ENCODE results near the gene GNB5.
A peak's percentile ranks its signal among the peaks of the same experiment; 100 is the strongest.

- TF ChIP-seq CTCF (IDR thresholded peaks at IDR 0.05; ENCODE audit: insufficient read depth, low read length): peak; percentile 70
- no peak for TF ChIP-seq POLR2AphosphoS5 (IDR thresholded peaks at IDR 0.05; ENCODE audit: low read depth)
- TF ChIP-seq, protein P1, sequence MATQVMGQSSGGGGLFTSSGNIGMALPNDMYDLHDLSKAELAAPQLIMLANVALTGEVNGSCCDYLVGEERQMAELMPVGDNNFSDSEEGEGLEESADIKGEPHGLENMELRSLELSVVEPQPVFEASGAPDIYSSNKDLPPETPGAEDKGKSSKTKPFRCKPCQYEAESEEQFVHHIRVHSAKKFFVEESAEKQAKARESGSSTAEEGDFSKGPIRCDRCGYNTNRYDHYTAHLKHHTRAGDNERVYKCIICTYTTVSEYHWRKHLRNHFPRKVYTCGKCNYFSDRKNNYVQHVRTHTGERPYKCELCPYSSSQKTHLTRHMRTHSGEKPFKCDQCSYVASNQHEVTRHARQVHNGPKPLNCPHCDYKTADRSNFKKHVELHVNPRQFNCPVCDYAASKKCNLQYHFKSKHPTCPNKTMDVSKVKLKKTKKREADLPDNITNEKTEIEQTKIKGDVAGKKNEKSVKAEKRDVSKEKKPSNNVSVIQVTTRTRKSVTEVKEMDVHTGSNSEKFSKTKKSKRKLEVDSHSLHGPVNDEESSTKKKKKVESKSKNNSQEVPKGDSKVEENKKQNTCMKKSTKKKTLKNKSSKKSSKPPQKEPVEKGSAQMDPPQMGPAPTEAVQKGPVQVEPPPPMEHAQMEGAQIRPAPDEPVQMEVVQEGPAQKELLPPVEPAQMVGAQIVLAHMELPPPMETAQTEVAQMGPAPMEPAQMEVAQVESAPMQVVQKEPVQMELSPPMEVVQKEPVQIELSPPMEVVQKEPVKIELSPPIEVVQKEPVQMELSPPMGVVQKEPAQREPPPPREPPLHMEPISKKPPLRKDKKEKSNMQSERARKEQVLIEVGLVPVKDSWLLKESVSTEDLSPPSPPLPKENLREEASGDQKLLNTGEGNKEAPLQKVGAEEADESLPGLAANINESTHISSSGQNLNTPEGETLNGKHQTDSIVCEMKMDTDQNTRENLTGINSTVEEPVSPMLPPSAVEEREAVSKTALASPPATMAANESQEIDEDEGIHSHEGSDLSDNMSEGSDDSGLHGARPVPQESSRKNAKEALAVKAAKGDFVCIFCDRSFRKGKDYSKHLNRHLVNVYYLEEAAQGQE (IDR thresholded peaks at IDR 0.05; ENCODE audit: insufficient replicate concordance, low read depth): no peak
- no peak for TF ChIP-seq GABPA (IDR thresholded peaks at IDR 0.05; ENCODE audit: low read depth)
These were observed 17.2 kb upstream of the GNB5 start for GRCh38 chr15:52208306-52208946.

All from HL-60 (cell line).